Gastroesophageal sphincter (tissue), 4 donors: Measurements from ENCODE around the gene PTBP1. TPM values are rescaled to one million over a fixed set of nuclear protein-coding genes. Genes with fewer than 3 reads are reported as not detected.
A peak's percentile ranks its signal among the peaks of the same experiment; 100 is the strongest.

Experiments used
- ATAC-seq: fragments of 150-250 bp; one replicate; pipeline ENCODE4 v1.9.1; 2016; ENCODE audit warnings: mild to moderate bottlenecking, moderate library complexity
- H3K27ac ChIP-seq, 4 donors: fragments of 200-600 bp; sonication (generic) in 3 of 4; 1 replicate in 3 of 4; 2 replicates in 1 of 4; pipeline ENCODE4 v1.5.1; 2016 to 2019
- H3K27me3 ChIP-seq: fragments of 200-600 bp; sonication (generic); one replicate; pipeline ENCODE4 v1.5.1; 2019
- H3K36me3 ChIP-seq, 2 donors: fragments of 200-600 bp; sonication (generic); one replicate each; pipeline ENCODE4 v1.5.1; 2019; ENCODE audit warnings: control low read depth in 1 of 2
- H3K4me1 ChIP-seq, 3 donors: fragments of 200-600 bp; sonication (generic); 1 replicate in 2 of 3; 2 replicates in 1 of 3; pipeline ENCODE4 v1.5.1; 2016 to 2019; ENCODE audit warnings: control low read depth in 2 of 3
- H3K4me3 ChIP-seq, 2 donors: fragments of 200-600 bp; sonication (generic); one replicate each; pipeline ENCODE4 v1.5.1; 2019; ENCODE audit warnings: mild to moderate bottlenecking in 1 of 2, moderate library complexity in 1 of 2
- H3K9me3 ChIP-seq, 3 donors: fragments of 200-600 bp; sonication (generic); one replicate each; pipeline ENCODE4 v1.5.1; 2017 to 2019; ENCODE audit warnings: control low read depth in 2 of 3
- EP300 ChIP-seq: sonication (generic); formaldehyde crosslinking; IDR thresholded peaks from one replicate; pipeline ENCODE4 v1.6.1; 2017; ENCODE audit warnings: antibody characterized with exemption, mild to moderate bottlenecking
- POLR2A ChIP-seq, 2 donors: fragments of 450-650 bp; IDR thresholded peaks; one replicate each; pipeline ENCODE4 v1.6.1; 2017; ENCODE audit warnings: antibody characterized with exemption in 2 of 2, mild to moderate bottlenecking in 2 of 2, moderate library complexity in 1 of 2
- POLR2AphosphoS5 ChIP-seq: sonication (generic); formaldehyde crosslinking; IDR thresholded peaks from one replicate; pipeline ENCODE4 v1.6.1; 2017; ENCODE audit warnings: antibody characterized with exemption
- WGBS, 2 donors: methylation state at CpG; one replicate each; pipeline ENCODE4 v1.1.5; 2018; ENCODE audit warnings: low coverage in 1 of 2; 5-methylcytosine and 5-hydroxymethylcytosine counted together
- total RNA-seq, 4 donors: library from RNA; depleted of rRNA; stranded (reverse); fragments of >200 nt; gene quantifications; one replicate each; pipeline ENCODE4 v1.1.0, GENCODE V29; 2016
- TF ChIP-seq, protein P1 (sequence below), 4 experiments: fragments of 200-600 bp in 2 of 4; fragments of 450-650 bp in 2 of 4; sonication (generic) in 1 of 4; IDR thresholded peaks; one replicate each; pipeline ENCODE4 v1.5.1; 2017 to 2019; ENCODE audit warnings: antibody characterized with exemption in 4 of 4, mild to moderate bottlenecking in 2 of 4, moderate library complexity in 2 of 4

PTBP1 gene
- total RNA-seq, 4 donors from 2014 or later = 68.6 to 95.6 (median 79.3) TPM

DNA sequence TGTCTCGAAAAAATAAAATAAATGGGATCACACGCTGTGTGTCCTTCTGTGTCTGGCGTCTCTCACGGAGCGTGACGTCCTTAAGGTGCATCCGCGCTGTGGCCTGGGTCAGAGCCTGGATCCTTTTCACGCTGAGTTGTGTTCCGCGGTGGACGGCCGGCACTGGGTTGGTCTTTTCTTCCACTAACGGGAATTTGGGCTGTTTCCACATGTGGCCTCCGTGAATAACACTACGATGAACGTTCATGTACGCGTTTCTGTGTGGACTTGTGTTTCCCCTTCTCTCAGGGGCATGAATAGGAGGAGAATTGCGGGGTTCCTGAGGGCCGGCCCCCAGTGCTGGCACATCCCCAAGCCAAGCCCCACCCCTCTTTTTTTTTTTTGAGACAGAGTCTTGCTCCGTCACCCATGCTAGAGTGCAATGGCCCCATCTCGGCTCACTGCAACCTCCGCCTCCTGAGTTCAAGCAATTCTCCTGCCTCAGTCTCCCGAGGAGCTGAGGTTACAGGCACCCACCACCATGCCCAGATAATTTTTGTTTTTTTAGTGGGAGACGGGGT, 6.2 kb upstream of the PTBP1 start:
- Histone ChIP-seq H3K36me3 (no peaks in the 10 kb centered on the region), H3K27ac (peak overlapping the region in 2 of 4 donors; percentile 38 to 50), H3K4me3 (no peak overlapping the region), H3K4me1 (peaks cover 0 to 36% (median 8%) of the 10 kb centered on the region in 3 donors), H3K27me3 (no peaks in the 10 kb centered on the region), H3K9me3 (no peaks in the 10 kb centered on the region)
- ATAC-seq = no peak
- no peak for TF ChIP-seq POLR2A (IDR thresholded peaks at IDR 0.05)
- TF ChIP-seq POLR2AphosphoS5 = no peak
- no peak for TF ChIP-seq EP300
- TF ChIP-seq, protein P1, sequence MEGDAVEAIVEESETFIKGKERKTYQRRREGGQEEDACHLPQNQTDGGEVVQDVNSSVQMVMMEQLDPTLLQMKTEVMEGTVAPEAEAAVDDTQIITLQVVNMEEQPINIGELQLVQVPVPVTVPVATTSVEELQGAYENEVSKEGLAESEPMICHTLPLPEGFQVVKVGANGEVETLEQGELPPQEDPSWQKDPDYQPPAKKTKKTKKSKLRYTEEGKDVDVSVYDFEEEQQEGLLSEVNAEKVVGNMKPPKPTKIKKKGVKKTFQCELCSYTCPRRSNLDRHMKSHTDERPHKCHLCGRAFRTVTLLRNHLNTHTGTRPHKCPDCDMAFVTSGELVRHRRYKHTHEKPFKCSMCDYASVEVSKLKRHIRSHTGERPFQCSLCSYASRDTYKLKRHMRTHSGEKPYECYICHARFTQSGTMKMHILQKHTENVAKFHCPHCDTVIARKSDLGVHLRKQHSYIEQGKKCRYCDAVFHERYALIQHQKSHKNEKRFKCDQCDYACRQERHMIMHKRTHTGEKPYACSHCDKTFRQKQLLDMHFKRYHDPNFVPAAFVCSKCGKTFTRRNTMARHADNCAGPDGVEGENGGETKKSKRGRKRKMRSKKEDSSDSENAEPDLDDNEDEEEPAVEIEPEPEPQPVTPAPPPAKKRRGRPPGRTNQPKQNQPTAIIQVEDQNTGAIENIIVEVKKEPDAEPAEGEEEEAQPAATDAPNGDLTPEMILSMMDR (IDR thresholded peaks at IDR 0.05) = no peak
- WGBS, 2 donors = 79 to 80% methylated on average over 9 to 23 of the region's 26 CpGs

GRCh38 chr19:791567-792305, 5.5 kb upstream of the PTBP1 start:
- WGBS, 2 donors = 29 to 62% methylated on average over 2 to 5 of the region's 8 CpGs
- H3K27me3 ChIP-seq = no peaks in the 10 kb centered on the region
- peak overlapping the region in 3 of 4 donors; percentile 38 to 50 (median 50) for H3K27ac ChIP-seq
- no peak overlapping the region for H3K4me3 ChIP-seq
- H3K4me1 ChIP-seq = peaks cover 0 to 41% (median 12%) of the 10 kb centered on the region in 3 donors
- no peaks in the 10 kb centered on the region for H3K9me3 ChIP-seq
- ATAC-seq = no peak
- H3K36me3 ChIP-seq = no peaks in the 10 kb centered on the region
- TF ChIP-seq, protein P1 (IDR thresholded peaks at IDR 0.05) = no peak
- no peak for TF ChIP-seq POLR2AphosphoS5
- no peak for TF ChIP-seq EP300

GRCh38 chr19:792306-792885, 4.9 kb upstream of the PTBP1 start:
- Histone ChIP-seq H3K4me1 (peaks cover 0 to 41% (median 12%) of the 10 kb centered on the region in 3 donors), H3K4me3 (no peak overlapping the region)
- 74 to 79% methylated on average over 8 to 13 of the region's 16 CpGs for whole genome bisulfite sequencing, 2 donors

DNA sequence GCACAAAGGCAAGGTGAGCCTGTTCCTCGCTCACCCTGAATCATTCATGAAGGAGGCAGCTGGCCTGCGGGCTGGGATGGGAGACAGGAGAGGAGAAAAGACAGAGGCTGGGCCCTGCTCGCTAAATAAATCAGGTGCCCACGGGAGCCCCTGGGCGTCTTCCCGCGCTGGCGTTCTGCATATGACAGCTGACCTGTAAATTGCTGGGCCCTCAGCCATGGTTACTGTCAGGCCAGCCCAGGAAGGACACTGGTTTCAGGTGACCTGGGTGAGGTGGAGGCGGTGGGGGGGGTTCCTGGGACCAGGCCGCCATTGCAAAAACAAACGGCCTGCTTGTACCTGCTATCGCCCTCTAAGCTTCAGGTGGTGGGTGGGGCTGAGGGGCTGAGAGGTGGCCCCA, 3.4 kb upstream of the PTBP1 start:
- H3K9me3 ChIP-seq = no peaks in the 10 kb centered on the region
- no peak for ATAC-seq
- WGBS, 2 donors = 60 to 100% methylated on average over 1 of the region's 12 CpGs
- H3K27ac ChIP-seq = no peak overlapping the region
- TF ChIP-seq POLR2A (IDR thresholded peaks at IDR 0.05) = no peak
- TF ChIP-seq POLR2AphosphoS5 = no peak
- TF ChIP-seq, protein P1 (IDR thresholded peaks at IDR 0.05) = no peak
- no peaks in the 10 kb centered on the region for H3K36me3 ChIP-seq
- no peaks in the 10 kb centered on the region for H3K27me3 ChIP-seq
- peaks cover 0 to 41% (median 14%) of the 10 kb centered on the region in 3 donors for H3K4me1 ChIP-seq
- H3K4me3 ChIP-seq = no peak overlapping the region

More at GRCh38 chr19:792306-792885, 4.9 kb upstream of the PTBP1 start:
- Histone ChIP-seq H3K36me3 (no peaks in the 10 kb centered on the region), H3K9me3 (no peaks in the 10 kb centered on the region), H3K27me3 (no peaks in the 10 kb centered on the region), H3K27ac (peak overlapping the region in 3 of 4 donors; percentile 38 to 50 (median 50))
- TF ChIP-seq, protein P1 (IDR thresholded peaks at IDR 0.05) = no peak
- TF ChIP-seq POLR2A (IDR thresholded peaks at IDR 0.05) (no peak), EP300 (no peak), POLR2AphosphoS5 (no peak)
- no peak for ATAC-seq
